ENCODE measurements around the gene DMBT1. TPM values are rescaled to one million over a fixed set of nuclear protein-coding genes. Genes with fewer than 3 reads are reported as not detected.

Gene DMBT1
- total RNA-seq, 1 donor from 2014 or later, result 6.5 TPM

DNA sequence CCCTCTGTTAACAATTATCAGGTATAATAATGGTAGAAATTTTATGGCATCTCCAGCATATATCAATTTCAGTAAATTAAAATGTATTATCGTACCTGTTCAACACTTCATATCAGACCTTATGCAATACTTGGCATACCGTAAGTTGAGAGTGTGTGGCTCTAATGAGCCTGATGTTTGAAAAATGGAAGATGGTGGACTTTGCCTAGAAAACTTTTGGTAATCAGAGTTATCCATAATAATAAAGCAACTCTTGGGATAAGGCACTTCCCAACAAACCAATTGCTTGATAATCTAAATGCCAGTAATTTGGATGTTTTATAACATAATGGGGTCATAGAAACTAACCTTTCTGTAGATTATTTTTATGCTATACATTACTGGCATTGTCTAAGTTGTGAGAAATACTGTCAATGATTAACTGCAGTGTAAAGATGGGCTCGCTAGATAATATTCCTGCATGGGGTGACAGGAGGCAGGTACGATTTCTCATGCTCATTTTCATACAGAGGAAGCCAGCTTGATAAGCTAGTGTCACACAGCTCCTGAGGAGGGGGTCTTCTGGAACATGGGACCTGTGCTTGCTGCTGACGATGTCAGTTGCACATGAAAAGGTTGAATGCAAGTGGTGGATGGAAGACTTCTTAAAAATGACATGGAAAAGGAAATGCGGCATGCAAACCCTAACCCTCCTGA, 27.8 kb upstream of the DMBT1 start:
- Mint-ChIP-seq H3K27ac (no peak overlapping the region), H3K9me3 (peaks cover 5% of the 10 kb centered on the region), H3K4me1 (ENCODE audit: unreplicated experiment) (no peaks in the 10 kb centered on the region), H3K27me3 (peaks cover 26% of the 10 kb centered on the region), H3K4me3 (no peak overlapping the region), H3K36me3 (no peaks in the 10 kb centered on the region)
- TF ChIP-seq, protein P1, sequence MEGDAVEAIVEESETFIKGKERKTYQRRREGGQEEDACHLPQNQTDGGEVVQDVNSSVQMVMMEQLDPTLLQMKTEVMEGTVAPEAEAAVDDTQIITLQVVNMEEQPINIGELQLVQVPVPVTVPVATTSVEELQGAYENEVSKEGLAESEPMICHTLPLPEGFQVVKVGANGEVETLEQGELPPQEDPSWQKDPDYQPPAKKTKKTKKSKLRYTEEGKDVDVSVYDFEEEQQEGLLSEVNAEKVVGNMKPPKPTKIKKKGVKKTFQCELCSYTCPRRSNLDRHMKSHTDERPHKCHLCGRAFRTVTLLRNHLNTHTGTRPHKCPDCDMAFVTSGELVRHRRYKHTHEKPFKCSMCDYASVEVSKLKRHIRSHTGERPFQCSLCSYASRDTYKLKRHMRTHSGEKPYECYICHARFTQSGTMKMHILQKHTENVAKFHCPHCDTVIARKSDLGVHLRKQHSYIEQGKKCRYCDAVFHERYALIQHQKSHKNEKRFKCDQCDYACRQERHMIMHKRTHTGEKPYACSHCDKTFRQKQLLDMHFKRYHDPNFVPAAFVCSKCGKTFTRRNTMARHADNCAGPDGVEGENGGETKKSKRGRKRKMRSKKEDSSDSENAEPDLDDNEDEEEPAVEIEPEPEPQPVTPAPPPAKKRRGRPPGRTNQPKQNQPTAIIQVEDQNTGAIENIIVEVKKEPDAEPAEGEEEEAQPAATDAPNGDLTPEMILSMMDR (conservative IDR thresholded peaks at IDR 0.05), result no peak
- DNase-seq (ENCODE audit: extremely low spot score, unreplicated experiment), result no peak

GRCh38 chr10:122537545-122537944, 23.0 kb upstream of the DMBT1 start:
- H3K36me3 Mint-ChIP-seq, result no peaks in the 10 kb centered on the region
- no peak for DNase-seq (ENCODE audit: extremely low spot score, unreplicated experiment)
- H3K27me3 Mint-ChIP-seq, result peaks cover 18% of the 10 kb centered on the region
- H3K4me1 Mint-ChIP-seq (ENCODE audit: unreplicated experiment), result no peaks in the 10 kb centered on the region
- H3K9me3 Mint-ChIP-seq, result peaks cover 5% of the 10 kb centered on the region
- no peak overlapping the region for H3K27ac Mint-ChIP-seq
- TF ChIP-seq, protein P1 (conservative IDR thresholded peaks at IDR 0.05), result no peak
- H3K4me3 Mint-ChIP-seq, result no peak overlapping the region

DNA sequence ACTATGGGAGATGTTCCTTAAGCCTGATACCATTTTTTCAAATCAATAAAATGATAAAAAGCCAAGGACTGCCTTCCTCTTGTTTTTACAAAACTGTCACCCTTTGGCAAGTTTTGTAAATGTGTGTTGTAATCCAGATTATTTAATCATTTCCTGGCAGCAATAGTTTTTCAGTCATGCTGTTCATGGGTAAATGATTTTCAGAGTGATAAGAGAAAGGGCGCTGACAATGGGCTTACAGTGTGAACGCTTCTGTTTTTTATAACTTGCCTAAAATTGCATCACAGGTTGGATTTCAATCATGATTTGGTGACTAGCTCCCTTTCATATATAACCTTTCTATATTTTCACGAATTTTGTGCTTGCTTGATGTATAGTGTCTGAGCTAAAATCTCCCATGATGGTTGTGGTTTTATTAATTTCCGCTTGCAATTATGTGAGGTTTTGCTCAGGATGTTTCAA, 19.0 kb upstream of the DMBT1 start:
- Mint-ChIP-seq H3K4me1 (ENCODE audit: unreplicated experiment) (no peaks in the 10 kb centered on the region), H3K36me3 (no peaks in the 10 kb centered on the region), H3K9me3 (no peaks in the 10 kb centered on the region), H3K27me3 (peaks cover 19% of the 10 kb centered on the region), H3K4me3 (no peak overlapping the region), H3K27ac (no peak overlapping the region)
- TF ChIP-seq, protein P1 (conservative IDR thresholded peaks at IDR 0.05), result no peak
- DNase-seq (ENCODE audit: extremely low spot score, unreplicated experiment), result no peak

DNA sequence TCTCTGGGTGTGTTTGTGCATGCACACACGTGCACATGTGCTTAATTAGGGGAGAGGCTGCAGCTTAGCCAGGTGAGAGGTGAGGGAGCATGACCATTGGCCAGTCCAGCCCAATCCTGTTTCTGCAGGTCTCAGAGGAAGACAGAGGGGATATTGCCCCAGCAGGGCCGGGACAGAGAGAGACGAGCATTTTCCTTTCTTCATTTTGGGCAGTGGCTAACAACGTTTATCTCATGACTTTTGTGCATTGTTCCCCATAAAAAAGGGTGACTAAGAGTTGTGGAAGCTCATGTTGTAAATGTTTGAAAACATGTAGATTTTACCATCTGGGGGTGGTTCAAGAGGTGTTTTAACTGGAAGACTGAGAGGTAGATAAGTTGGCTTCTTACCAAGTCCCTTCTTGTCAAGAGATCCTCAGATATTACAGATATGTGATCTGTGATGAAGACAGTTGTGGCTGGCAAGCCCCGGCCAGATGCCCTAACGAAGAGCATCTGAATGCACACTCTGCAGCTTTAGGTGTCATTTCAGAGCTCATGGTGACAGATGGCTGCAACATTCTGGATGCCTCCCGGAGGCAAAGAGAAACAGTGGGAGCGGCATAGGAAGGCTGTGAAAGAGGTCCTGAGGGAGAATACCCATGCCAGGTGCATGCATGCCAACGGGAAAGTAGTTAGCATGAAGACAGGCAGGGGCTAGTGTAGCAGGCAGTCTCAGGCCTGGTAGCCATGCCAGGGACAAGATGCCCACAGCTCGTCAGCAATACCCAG, 16.7 kb upstream of the DMBT1 start:
- Mint-ChIP-seq H3K4me1 (ENCODE audit: unreplicated experiment) (no peaks in the 10 kb centered on the region), H3K27ac (no peak overlapping the region), H3K27me3 (peaks cover 14% of the 10 kb centered on the region), H3K4me3 (no peak overlapping the region), H3K36me3 (no peaks in the 10 kb centered on the region), H3K9me3 (no peaks in the 10 kb centered on the region)
- DNase-seq (ENCODE audit: extremely low spot score, unreplicated experiment), result no peak
- TF ChIP-seq, protein P1 (conservative IDR thresholded peaks at IDR 0.05), result no peak

DNA sequence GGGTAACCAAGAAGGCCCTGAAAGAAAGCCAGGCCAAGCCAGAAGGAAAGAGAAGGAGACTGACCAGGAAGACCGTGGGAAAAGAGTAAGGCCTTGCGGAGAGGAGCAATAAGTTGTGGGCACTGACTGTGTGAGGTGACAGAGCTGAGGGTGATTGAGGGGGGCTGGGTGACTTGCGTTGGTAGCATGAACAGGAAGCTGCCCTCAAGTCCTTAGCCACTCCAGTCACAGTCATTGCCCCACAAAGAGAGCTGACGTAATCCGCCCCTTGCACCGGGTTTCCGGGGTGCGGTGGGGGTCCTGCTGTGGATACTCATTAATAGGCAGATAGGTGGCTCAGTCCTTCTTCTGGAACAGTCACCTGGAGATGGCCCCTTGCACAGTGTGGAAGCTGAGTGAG, 16.1 kb upstream of the DMBT1 start:
- TF ChIP-seq, protein P1 (conservative IDR thresholded peaks at IDR 0.05), result no peak
- Mint-ChIP-seq H3K27me3 (peaks cover 13% of the 10 kb centered on the region), H3K4me3 (no peak overlapping the region), H3K9me3 (no peaks in the 10 kb centered on the region), H3K4me1 (ENCODE audit: unreplicated experiment) (no peaks in the 10 kb centered on the region), H3K36me3 (no peaks in the 10 kb centered on the region), H3K27ac (no peak overlapping the region)
- no peak for DNase-seq (ENCODE audit: extremely low spot score, unreplicated experiment)
